Activated B cell treated with CpG ODN at 0.5 μM for 24 hours (primary cell): Measurements from ENCODE around the gene WDR86. TPM values are rescaled to one million over a fixed set of nuclear protein-coding genes. Genes with fewer than 3 reads are reported as not detected.

Source experiments
- ATAC-seq: fragments of 200-7000 bp; cut with Tn5 transposase; one replicate; pipeline ENCODE4 v1.10.0; 2021; ENCODE audit warnings: low read depth, mild to moderate bottlenecking, moderate library complexity
- CTCF ChIA-PET: fragments of 350-600 bp; sonication (Branson Sonifier 250); formaldehyde crosslinking; loops from one replicate; lab custom pipeline; 2021; ENCODE audit warnings: antibody characterized with exemption; lab: Charles Lee
- POLR2A ChIA-PET: fragments of 350-600 bp; sonication (Branson Sonifier 250); formaldehyde crosslinking; loops from one replicate; lab custom pipeline; 2021; ENCODE audit warnings: antibody characterized with exemption; lab: Charles Lee
- DNase-seq: peaks from one replicate; pipeline ENCODE4 v3.0.0; 2022
- H3K27ac Mint-ChIP-seq: one replicate; pipeline ENCODE4 v1.8.0; 2020; ENCODE audit warnings: mixed read lengths
- H3K27me3 Mint-ChIP-seq: one replicate; pipeline ENCODE4 v1.8.0; 2021; ENCODE audit warnings: mixed read lengths
- H3K36me3 Mint-ChIP-seq: one replicate; pipeline ENCODE4 v1.8.0; 2021; ENCODE audit warnings: low read depth, mixed read lengths
- H3K4me1 Mint-ChIP-seq: one replicate; pipeline ENCODE4 v1.8.0; 2021; ENCODE audit warnings: mixed read lengths
- H3K4me3 Mint-ChIP-seq: one replicate; pipeline ENCODE4 v1.8.0; 2020; ENCODE audit warnings: mild to moderate bottlenecking, mixed read lengths
- H3K9me3 Mint-ChIP-seq: one replicate; pipeline ENCODE4 v1.8.0; 2020; ENCODE audit warnings: mixed read lengths
- intact Hi-C: fragments of 100-400 bp; cut with micrococcal nuclease; formaldehyde crosslinking; loops from one replicate; pipeline ENCODE4 v1.15.1; 2024
- total RNA-seq: library from RNA; stranded (reverse); gene quantifications from 2 replicates; pipeline ENCODE4 v1.2.3, GENCODE V29; 2022
- TF ChIP-seq, protein P1 (sequence below): fragments of 200-600 bp; IDR thresholded peaks from one replicate; pipeline ENCODE4 v1.8.0; 2022; ENCODE audit warnings: antibody characterized with exemption, mild to moderate bottlenecking

Gene WDR86
- total RNA-seq, 1 donor from 2014 or later: 0.33 TPM

DNA sequence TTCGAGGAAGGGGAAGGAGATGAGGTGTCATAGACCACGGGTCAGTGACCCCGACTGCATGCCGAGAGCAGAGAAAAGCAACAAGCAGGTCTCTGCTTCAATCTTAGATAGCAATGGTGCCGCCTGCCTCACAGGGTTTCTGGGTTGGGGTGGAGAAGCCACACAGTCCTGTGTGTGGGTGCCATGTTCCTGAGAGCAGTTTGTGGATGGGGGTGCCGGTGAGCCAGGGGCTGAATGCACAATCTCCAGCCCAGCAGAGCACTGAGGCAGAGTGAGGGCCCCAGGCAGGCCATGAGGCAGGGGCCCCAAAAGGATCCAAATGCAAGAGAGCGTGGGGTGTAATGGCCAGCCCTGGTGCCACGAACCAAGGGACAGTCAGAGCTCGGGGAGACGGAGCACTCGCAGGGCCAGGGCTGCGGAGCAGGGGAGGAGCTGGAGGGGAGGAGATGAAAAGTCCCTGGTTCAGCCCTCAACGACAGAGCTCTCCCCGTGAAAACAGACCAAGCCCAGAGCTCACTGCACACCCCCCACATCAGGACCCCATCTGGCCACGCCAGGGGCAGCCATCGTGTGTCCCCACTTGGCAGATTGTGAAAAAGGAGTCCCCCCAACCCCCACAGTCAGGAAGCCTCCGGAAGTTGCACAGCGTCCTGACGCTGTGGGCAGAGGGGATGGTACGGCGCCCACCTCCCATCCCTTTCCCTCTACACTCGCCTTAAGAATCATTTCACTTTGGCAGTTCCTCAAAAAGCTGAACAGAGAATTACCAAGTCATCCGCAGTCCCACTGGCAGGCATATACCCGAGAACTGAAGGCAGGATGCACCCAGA lies 19.9 kb downstream of the WDR86 start:
- Mint-ChIP-seq H3K27ac (no peak overlapping the region), H3K4me1 (no peaks in the 10 kb centered on the region), H3K4me3 (no peak overlapping the region), H3K27me3 (peaks cover 17% of the 10 kb centered on the region), H3K36me3 (no peaks in the 10 kb centered on the region), H3K9me3 (no peaks in the 10 kb centered on the region)
- TF ChIP-seq, protein P1, sequence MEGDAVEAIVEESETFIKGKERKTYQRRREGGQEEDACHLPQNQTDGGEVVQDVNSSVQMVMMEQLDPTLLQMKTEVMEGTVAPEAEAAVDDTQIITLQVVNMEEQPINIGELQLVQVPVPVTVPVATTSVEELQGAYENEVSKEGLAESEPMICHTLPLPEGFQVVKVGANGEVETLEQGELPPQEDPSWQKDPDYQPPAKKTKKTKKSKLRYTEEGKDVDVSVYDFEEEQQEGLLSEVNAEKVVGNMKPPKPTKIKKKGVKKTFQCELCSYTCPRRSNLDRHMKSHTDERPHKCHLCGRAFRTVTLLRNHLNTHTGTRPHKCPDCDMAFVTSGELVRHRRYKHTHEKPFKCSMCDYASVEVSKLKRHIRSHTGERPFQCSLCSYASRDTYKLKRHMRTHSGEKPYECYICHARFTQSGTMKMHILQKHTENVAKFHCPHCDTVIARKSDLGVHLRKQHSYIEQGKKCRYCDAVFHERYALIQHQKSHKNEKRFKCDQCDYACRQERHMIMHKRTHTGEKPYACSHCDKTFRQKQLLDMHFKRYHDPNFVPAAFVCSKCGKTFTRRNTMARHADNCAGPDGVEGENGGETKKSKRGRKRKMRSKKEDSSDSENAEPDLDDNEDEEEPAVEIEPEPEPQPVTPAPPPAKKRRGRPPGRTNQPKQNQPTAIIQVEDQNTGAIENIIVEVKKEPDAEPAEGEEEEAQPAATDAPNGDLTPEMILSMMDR: no peak
- intact Hi-C loops: no loop called here
- no peak for ATAC-seq
- POLR2A ChIA-PET: interaction anchor here (1.0 kb wide), 1 partner anchor 8 kb away, joined by 3 read pairs; no protein-coding TSS in a partner anchor
- DNase-seq: no peak
- CTCF ChIA-PET: interaction anchor here (1.5 kb wide), 1 partner anchor 58 kb away, joined by 3 read pairs; no protein-coding TSS in a partner anchor

DNA sequence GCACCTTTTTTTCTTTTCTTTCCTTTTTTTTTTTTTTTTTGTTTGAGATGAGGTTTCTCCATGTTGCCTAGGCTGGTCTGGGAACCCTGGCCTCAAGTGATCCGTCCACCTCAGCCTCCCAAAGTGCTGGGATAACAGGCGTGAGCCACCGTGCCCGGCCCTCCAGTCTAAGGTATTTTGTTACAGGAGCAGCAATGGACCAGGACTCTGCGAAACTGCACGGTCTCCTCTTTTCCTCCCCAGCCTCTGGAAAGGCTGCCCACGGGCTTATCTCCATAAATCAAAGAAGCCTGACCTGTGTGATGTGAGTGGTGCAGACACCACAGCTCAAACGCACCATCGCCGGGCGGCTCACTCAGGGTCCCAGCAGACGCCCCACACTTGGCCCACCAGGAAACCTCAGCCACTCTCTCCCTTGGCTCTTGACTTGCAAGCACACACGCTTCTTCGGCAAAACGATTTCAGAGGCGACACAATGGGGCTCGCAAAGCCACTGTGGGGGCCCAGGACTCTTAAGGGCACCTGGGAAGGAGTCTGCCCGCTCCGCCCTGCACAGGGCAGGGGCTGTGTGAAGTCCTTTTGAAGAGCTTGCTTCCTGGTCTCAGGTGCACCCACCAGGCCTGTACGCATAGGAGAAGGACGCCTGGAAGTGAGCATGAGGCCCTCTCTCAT lies 20.6 kb downstream of the WDR86 start:
- DNase-seq (no peak), ATAC-seq (no peak)
- H3K9me3 Mint-ChIP-seq: no peaks in the 10 kb centered on the region
- no peak overlapping the region for H3K4me3 Mint-ChIP-seq
- CTCF ChIA-PET: interaction anchor here (1.5 kb wide), 1 partner anchor 59 kb away, joined by 3 read pairs; no protein-coding TSS in a partner anchor
- TF ChIP-seq, protein P1: no peak
- no peaks in the 10 kb centered on the region for H3K36me3 Mint-ChIP-seq
- H3K4me1 Mint-ChIP-seq: no peaks in the 10 kb centered on the region
- H3K27ac Mint-ChIP-seq: no peak overlapping the region
- POLR2A ChIA-PET: interaction anchor here (0.7 to 1.0 kb wide), 2 partner anchors 7 to 54 kb away, joined by 3 to 4 read pairs; no protein-coding TSS in a partner anchor
- intact Hi-C loops: no loop called here
- peaks cover 17% of the 10 kb centered on the region for H3K27me3 Mint-ChIP-seq

DNA sequence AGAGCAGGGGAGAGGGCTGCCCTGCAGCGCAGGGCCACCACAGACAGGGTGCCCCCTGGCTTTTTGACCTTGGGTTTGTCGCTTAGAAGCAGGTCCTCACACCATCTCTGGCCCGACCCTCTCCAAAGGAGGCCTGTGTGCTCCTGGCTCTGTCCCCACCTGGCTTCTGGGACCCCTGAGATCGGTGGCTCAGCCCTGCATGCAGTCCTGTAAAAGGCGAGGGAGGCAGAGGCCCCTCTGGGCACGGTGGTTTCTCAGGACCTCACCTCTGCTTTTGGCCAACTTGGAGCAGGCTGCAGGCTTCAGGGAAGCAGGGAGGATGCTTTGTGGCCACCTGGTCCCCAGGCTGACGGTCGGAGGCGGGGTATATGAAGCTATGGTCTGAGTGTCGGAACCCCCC lies 21.4 kb downstream of the WDR86 start:
- Mint-ChIP-seq H3K36me3 (no peaks in the 10 kb centered on the region), H3K27me3 (peaks cover 17% of the 10 kb centered on the region), H3K9me3 (no peaks in the 10 kb centered on the region), H3K4me1 (no peaks in the 10 kb centered on the region), H3K27ac (no peak overlapping the region), H3K4me3 (no peak overlapping the region)
- TF ChIP-seq, protein P1: no peak
- DNase-seq: no peak
- CTCF ChIA-PET: no interaction called here
- POLR2A ChIA-PET: no interaction called here
- no peak for ATAC-seq
- intact Hi-C loops: no loop called here

DNA sequence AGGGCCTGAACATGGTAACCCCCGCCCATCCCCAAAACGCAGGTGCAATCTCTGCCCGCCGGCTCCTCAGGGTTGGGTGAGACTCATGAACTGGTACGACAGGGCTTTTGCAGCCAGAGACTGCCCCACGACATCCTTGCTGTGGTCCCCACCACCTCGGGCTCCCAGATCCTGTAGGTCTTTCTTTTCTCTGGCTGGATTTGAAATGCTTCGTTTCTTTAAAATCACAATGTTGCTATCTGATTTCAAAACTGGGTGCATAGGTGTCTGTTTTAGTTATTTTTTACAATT lies 21.9 kb downstream of the WDR86 start:
- ChIA-PET POLR2A (no interaction called here), CTCF (no interaction called here)
- Mint-ChIP-seq H3K36me3 (no peaks in the 10 kb centered on the region), H3K27me3 (peaks cover 12% of the 10 kb centered on the region), H3K4me3 (no peak overlapping the region), H3K4me1 (no peaks in the 10 kb centered on the region), H3K27ac (no peak overlapping the region), H3K9me3 (no peaks in the 10 kb centered on the region)
- no peak for DNase-seq
- TF ChIP-seq, protein P1: no peak
- no peak for ATAC-seq
- intact Hi-C loops: no loop called here
